OCI-LY1 (cell line): Measurements from ENCODE around the gene CEP128.

Experiments used
- H2AFZ ChIP-seq: fragments of 200-600 bp; sonication (generic), shearing (Covaris generic); 2 replicates; pipeline ENCODE4 v1.6.0; 2014; ENCODE audit warnings: antibody characterized with exemption, mild to moderate bottlenecking, low read length
- H3F3A ChIP-seq: fragments of 200-600 bp; sonication (generic), shearing (Covaris generic); 2 replicates; pipeline ENCODE4 v1.6.0; 2014; ENCODE audit warnings: mild to moderate bottlenecking, antibody characterized with exemption, low read length, moderate library complexity; ENCODE audit not compliant: insufficient read depth
- H3K27ac ChIP-seq: fragments of 200-600 bp; sonication (generic); 2 replicates; pipeline ENCODE4 v1.5.1; 2014; ENCODE audit warnings: low read length, mixed run types, mild to moderate bottlenecking, low read depth; ENCODE audit not compliant: poor library complexity, severe bottlenecking
- H3K27me3 ChIP-seq: fragments of 200-600 bp; sonication (generic); 2 replicates; pipeline ENCODE4 v1.6.0; 2014; ENCODE audit warnings: antibody characterized with exemption, mild to moderate bottlenecking, low read length, moderate library complexity; ENCODE audit not compliant: insufficient read depth
- H3K36me3 ChIP-seq: fragments of 200-600 bp; sonication (generic); 2 replicates; pipeline ENCODE4 v1.6.1; 2014; ENCODE audit warnings: mild to moderate bottlenecking, antibody characterized with exemption, low read length, moderate library complexity, mixed read lengths; ENCODE audit not compliant: insufficient read depth
- H3K4me1 ChIP-seq: fragments of 200-600 bp; sonication (generic); 2 replicates; pipeline ENCODE4 v1.5.1; 2014; ENCODE audit warnings: mild to moderate bottlenecking, low read length, moderate library complexity; ENCODE audit not compliant: insufficient read depth, severe bottlenecking
- H3K4me2 ChIP-seq: fragments of 200-600 bp; sonication (generic), shearing (Covaris generic); 2 replicates; pipeline ENCODE4 v1.6.1; 2014; ENCODE audit warnings: low read length
- H3K4me3 ChIP-seq: fragments of 200-600 bp; sonication (generic); 2 replicates; pipeline ENCODE4 v1.5.1; 2014; ENCODE audit warnings: low read length, low read depth, mild to moderate bottlenecking, mixed read lengths; ENCODE audit not compliant: poor library complexity, severe bottlenecking
- H3K79me2 ChIP-seq: fragments of 200-600 bp; shearing (Covaris generic); 2 replicates; pipeline ENCODE4 v1.6.1; 2016; ENCODE audit warnings: mixed run types, low read length, mixed read lengths; ENCODE audit not compliant: insufficient read depth
- H3K9ac ChIP-seq: fragments of 200-600 bp; sonication (generic), shearing (Covaris generic); 2 replicates; pipeline ENCODE4 v1.6.1; 2014; ENCODE audit warnings: mild to moderate bottlenecking, low read length, mixed read lengths
- H3K9me2 ChIP-seq: fragments of 200-600 bp; sonication (generic), shearing (Covaris generic); 2 replicates; pipeline ENCODE4 v1.6.1; 2014; ENCODE audit warnings: low read depth, mild to moderate bottlenecking, low read length, mixed read lengths
- H3K9me3 ChIP-seq: fragments of 200-600 bp; shearing (Covaris generic); 2 replicates; pipeline ENCODE4 v1.6.1; 2014; ENCODE audit warnings: low read length, mixed read lengths
- H4K20me1 ChIP-seq: fragments of 200-600 bp; sonication (generic), shearing (Covaris generic); 2 replicates; pipeline ENCODE4 v1.6.0; 2016; ENCODE audit warnings: mild to moderate bottlenecking, low read length; ENCODE audit not compliant: insufficient read depth
- EZH2 ChIP-seq: fragments of 200-600 bp; sonication (generic), shearing (Covaris generic); IDR thresholded peaks from 2 replicates; pipeline ENCODE4 v1.8.0; 2017; ENCODE audit warnings: borderline replicate concordance, mixed run types, mild to moderate bottlenecking, antibody characterized with exemption, low read length, moderate library complexity, mixed read lengths
- TF ChIP-seq, protein P1 (sequence below): fragments of 200-600 bp; sonication (generic), shearing (Covaris generic); IDR thresholded peaks from 2 replicates; pipeline ENCODE4 v1.5.1; 2017; ENCODE audit warnings: mild to moderate bottlenecking, antibody characterized with exemption, low read length, moderate library complexity, mixed read lengths

Gene CEP128

DNA sequence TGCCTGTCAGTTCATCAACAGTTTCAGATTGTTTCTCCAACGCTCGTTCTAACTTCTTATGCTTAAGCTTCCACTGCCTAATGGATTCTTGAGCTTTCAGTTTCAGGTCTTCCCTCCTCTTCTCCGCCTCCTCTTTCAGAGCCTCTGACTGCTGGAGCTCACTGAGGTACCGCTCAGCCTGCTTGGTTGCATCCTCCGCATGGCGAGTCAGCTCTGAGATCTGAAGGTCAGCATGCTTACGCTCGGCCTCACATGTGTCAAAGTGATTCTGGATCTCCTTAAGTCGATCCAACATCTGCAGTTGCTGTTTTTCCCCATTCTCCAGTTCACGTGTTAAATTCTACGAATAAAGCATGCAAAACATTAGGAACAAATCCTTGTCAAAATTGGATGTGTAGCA, 148.8 kb downstream of the CEP128 start:
- no peak overlapping the region for H3K4me2 ChIP-seq
- no peak overlapping the region for H3K27ac ChIP-seq
- no peak overlapping the region for H3K9ac ChIP-seq
- H3K4me1 ChIP-seq: no peaks in the 10 kb centered on the region
- H3K27me3 ChIP-seq: no peaks in the 10 kb centered on the region
- no peaks in the 10 kb centered on the region for H3K9me2 ChIP-seq
- TF ChIP-seq EZH2: no peak
- TF ChIP-seq, protein P1, sequence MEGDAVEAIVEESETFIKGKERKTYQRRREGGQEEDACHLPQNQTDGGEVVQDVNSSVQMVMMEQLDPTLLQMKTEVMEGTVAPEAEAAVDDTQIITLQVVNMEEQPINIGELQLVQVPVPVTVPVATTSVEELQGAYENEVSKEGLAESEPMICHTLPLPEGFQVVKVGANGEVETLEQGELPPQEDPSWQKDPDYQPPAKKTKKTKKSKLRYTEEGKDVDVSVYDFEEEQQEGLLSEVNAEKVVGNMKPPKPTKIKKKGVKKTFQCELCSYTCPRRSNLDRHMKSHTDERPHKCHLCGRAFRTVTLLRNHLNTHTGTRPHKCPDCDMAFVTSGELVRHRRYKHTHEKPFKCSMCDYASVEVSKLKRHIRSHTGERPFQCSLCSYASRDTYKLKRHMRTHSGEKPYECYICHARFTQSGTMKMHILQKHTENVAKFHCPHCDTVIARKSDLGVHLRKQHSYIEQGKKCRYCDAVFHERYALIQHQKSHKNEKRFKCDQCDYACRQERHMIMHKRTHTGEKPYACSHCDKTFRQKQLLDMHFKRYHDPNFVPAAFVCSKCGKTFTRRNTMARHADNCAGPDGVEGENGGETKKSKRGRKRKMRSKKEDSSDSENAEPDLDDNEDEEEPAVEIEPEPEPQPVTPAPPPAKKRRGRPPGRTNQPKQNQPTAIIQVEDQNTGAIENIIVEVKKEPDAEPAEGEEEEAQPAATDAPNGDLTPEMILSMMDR: no peak
- no peak overlapping the region for H3K4me3 ChIP-seq
- H3F3A ChIP-seq: no peaks in the 10 kb centered on the region
- no peak overlapping the region for H2AFZ ChIP-seq
- H4K20me1 ChIP-seq: no peaks in the 10 kb centered on the region
- no peaks in the 10 kb centered on the region for H3K79me2 ChIP-seq
- H3K36me3 ChIP-seq: peaks cover 15% of the 10 kb centered on the region; the same call in 1 of the 2 replicates
- H3K9me3 ChIP-seq: no peaks in the 10 kb centered on the region

DNA sequence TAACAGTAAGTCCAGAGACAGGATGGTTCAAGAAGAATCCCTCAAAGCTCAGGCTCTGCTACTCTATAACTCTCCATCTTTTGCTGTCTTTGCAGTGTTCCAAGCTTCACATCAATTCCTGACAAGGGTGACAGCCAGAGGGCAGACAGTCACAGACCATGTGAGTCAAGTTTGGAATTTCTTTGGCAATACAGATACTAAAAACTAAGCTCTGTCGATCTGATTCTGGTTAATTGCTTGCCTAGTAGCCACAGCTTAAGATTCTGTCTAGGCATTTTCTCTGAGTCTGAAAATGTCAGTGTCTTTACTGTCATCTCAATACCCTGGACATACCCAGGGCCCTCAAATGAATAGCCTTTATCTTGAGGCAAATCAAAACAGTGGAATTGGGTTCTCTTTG, 153.7 kb downstream of the CEP128 start:
- Histone ChIP-seq H3K27me3 (no peaks in the 10 kb centered on the region), H3F3A (no peaks in the 10 kb centered on the region), H4K20me1 (no peaks in the 10 kb centered on the region), H3K36me3 (peaks cover 35% of the 10 kb centered on the region; the same call in 1 of the 2 replicates), H3K79me2 (no peaks in the 10 kb centered on the region), H3K4me3 (no peak overlapping the region), H3K9me3 (no peaks in the 10 kb centered on the region), H2AFZ (no peak overlapping the region), H3K4me2 (no peak overlapping the region), H3K27ac (no peak overlapping the region), H3K4me1 (no peaks in the 10 kb centered on the region), H3K9ac (no peak overlapping the region), H3K9me2 (no peaks in the 10 kb centered on the region)
- no peak for TF ChIP-seq EZH2
- TF ChIP-seq, protein P1: no peak

DNA sequence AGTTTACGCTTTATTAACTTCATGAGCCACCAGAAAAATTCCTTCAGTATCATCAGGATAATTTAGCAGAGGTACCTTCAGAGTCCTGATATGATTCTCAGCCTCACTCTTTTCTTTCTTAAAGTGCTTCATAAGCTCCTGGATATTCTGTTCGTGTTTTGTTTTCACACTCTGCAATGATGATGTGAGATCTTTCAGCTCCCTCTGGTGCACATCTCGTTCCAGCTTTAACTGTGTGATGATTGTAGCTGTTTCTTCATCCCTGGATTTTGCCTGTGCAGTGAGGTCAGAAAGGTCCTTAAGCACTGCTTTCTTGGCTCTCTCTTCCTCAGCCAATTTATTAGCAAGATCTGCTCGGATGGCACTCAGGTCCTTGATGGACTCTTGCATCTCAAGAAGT, 156.7 kb downstream of the CEP128 start:
- peaks cover 21% of the 10 kb centered on the region; the same call in 1 of the 2 replicates for H3K36me3 ChIP-seq
- H2AFZ ChIP-seq: no peak overlapping the region
- no peaks in the 10 kb centered on the region for H3K9me3 ChIP-seq
- H3K4me3 ChIP-seq: no peak overlapping the region
- H3K27me3 ChIP-seq: no peaks in the 10 kb centered on the region
- H3K9ac ChIP-seq: no peak overlapping the region
- no peak for TF ChIP-seq EZH2
- TF ChIP-seq, protein P1: no peak
- no peaks in the 10 kb centered on the region for H3F3A ChIP-seq
- H3K27ac ChIP-seq: no peak overlapping the region
- H3K79me2 ChIP-seq: no peaks in the 10 kb centered on the region
- H3K9me2 ChIP-seq: no peaks in the 10 kb centered on the region
- no peaks in the 10 kb centered on the region for H3K4me1 ChIP-seq
- H4K20me1 ChIP-seq: no peaks in the 10 kb centered on the region
- H3K4me2 ChIP-seq: no peak overlapping the region
